Tibial artery (tissue), 4 donors: ENCODE measurements around the gene TNFRSF6B.
A peak's percentile ranks its signal among the peaks of the same experiment; 100 is the strongest.

Experiments
- DNase-seq, 2 donors: peaks; one replicate each; pipeline ENCODE4 v3.0.0-alpha.2; 2019
- H3K27ac ChIP-seq, 2 donors: fragments of 200-600 bp; sonication (generic) in 1 of 2; 1 replicate in 1 of 2; 2 replicates in 1 of 2; pipeline ENCODE4 v1.5.1; 2018 to 2019; ENCODE audit warnings: mild to moderate bottlenecking in 1 of 2
- H3K27me3 ChIP-seq, 2 donors: fragments of 200-600 bp; sonication (generic) in 1 of 2; one replicate each; pipeline versions ENCODE4 v1.5.1 to v1.6.0; 2016 to 2019
- H3K36me3 ChIP-seq, 3 donors: fragments of 200-600 bp; sonication (generic) in 2 of 3; one replicate each; pipeline ENCODE4 v1.5.1; 2016 to 2019; ENCODE audit warnings: mild to moderate bottlenecking in 2 of 3
- H3K4me1 ChIP-seq, 4 donors: fragments of 200-600 bp; sonication (generic) in 2 of 4; 1 replicate in 3 of 4; 2 replicates in 1 of 4; pipeline ENCODE4 v1.5.1; 2016 to 2019
- H3K4me3 ChIP-seq, 2 donors: fragments of 200-600 bp; sonication (generic) in 1 of 2; 1 replicate in 1 of 2; 2 replicates in 1 of 2; pipeline ENCODE4 v1.5.1; 2018 to 2019; ENCODE audit warnings: mild to moderate bottlenecking in 2 of 2
- H3K9me3 ChIP-seq, 3 donors: fragments of 200-600 bp; sonication (generic) in 1 of 3; one replicate each; pipeline ENCODE4 v1.5.1; 2016 to 2019
- intact Hi-C: fragments of 100-400 bp; cut with DNase I; formaldehyde crosslinking; loops from one replicate; pipeline ENCODE4 v1.15.0; 2023; ENCODE audit warnings: low total_unique reads
- TF ChIP-seq, protein P1 (sequence below), 2 experiments: fragments of 200-600 bp in 1 of 2; fragments of 450-650 bp in 1 of 2; IDR thresholded peaks; one replicate each; pipeline ENCODE4 v1.5.1; 2017 to 2019; ENCODE audit warnings: antibody characterized with exemption in 2 of 2, mild to moderate bottlenecking in 1 of 2, moderate library complexity in 1 of 2

The TNFRSF6B gene

GRCh38 chr20:63733579-63734081 is 37.2 kb downstream of the TNFRSF6B start:
- Histone ChIP-seq H3K36me3 (peaks cover 24 to 47% (median 45%) of the 10 kb centered on the region in 3 donors), H3K4me3 (no peak overlapping the region), H3K4me1 (peaks cover 0 to 16% (median 13%) of the 10 kb centered on the region in 4 donors), H3K9me3 (no peaks in the 10 kb centered on the region), H3K27me3 (no peaks in the 10 kb centered on the region), H3K27ac (no peak overlapping the region)
- TF ChIP-seq, protein P1, sequence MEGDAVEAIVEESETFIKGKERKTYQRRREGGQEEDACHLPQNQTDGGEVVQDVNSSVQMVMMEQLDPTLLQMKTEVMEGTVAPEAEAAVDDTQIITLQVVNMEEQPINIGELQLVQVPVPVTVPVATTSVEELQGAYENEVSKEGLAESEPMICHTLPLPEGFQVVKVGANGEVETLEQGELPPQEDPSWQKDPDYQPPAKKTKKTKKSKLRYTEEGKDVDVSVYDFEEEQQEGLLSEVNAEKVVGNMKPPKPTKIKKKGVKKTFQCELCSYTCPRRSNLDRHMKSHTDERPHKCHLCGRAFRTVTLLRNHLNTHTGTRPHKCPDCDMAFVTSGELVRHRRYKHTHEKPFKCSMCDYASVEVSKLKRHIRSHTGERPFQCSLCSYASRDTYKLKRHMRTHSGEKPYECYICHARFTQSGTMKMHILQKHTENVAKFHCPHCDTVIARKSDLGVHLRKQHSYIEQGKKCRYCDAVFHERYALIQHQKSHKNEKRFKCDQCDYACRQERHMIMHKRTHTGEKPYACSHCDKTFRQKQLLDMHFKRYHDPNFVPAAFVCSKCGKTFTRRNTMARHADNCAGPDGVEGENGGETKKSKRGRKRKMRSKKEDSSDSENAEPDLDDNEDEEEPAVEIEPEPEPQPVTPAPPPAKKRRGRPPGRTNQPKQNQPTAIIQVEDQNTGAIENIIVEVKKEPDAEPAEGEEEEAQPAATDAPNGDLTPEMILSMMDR (IDR thresholded peaks at IDR 0.05): no peak
- intact Hi-C loops: loop anchor here (10.0 kb wide), 2 partner anchors 79 to 131 kb away; partner anchors contain the start of genes ABHD16B, RTEL1, STMN3 and TPD52L2
- DNase-seq: peak in 1 of 2 donors; percentile 54

- intact Hi-C loops: loop anchor here (10.0 kb wide), 2 partner anchors 80 to 130 kb away; partner anchors contain the start of genes ABHD16B, RTEL1, STMN3 and TPD52L2
- peaks cover 0 to 22% (median 18%) of the 10 kb centered on the region in 4 donors for H3K4me1 ChIP-seq
- no peak overlapping the region for H3K4me3 ChIP-seq
These were observed 37.9 kb downstream of the TNFRSF6B start for GRCh38 chr20:63734111-63734945.

GRCh38 chr20:63734946-63735858 is 38.8 kb downstream of the TNFRSF6B start:
- H3K9me3 ChIP-seq: no peaks in the 10 kb centered on the region
- peaks cover 17 to 44% (median 37%) of the 10 kb centered on the region in 3 donors for H3K36me3 ChIP-seq
- H3K27me3 ChIP-seq: no peaks in the 10 kb centered on the region
- peak in 1 of 2 donors; percentile 63 for DNase-seq
- no peak overlapping the region for H3K4me3 ChIP-seq
- TF ChIP-seq, protein P1 (IDR thresholded peaks at IDR 0.05): no peak
- intact Hi-C loops: loop anchor here (10.0 kb wide), 2 partner anchors 80 to 130 kb away; partner anchors contain the start of genes ABHD16B, RTEL1, STMN3 and TPD52L2
- no peak overlapping the region for H3K27ac ChIP-seq
- H3K4me1 ChIP-seq: peaks cover 0 to 22% (median 18%) of the 10 kb centered on the region in 4 donors

More at GRCh38 chr20:63734111-63734945, 37.9 kb downstream of the TNFRSF6B start:
- DNase-seq: peak in 1 of 2 donors; percentile 60
- Histone ChIP-seq H3K27ac (no peak overlapping the region), H3K27me3 (no peaks in the 10 kb centered on the region), H3K36me3 (peaks cover 24 to 47% (median 45%) of the 10 kb centered on the region in 3 donors), H3K9me3 (no peaks in the 10 kb centered on the region)
- TF ChIP-seq, protein P1 (IDR thresholded peaks at IDR 0.05): no peak

DNA sequence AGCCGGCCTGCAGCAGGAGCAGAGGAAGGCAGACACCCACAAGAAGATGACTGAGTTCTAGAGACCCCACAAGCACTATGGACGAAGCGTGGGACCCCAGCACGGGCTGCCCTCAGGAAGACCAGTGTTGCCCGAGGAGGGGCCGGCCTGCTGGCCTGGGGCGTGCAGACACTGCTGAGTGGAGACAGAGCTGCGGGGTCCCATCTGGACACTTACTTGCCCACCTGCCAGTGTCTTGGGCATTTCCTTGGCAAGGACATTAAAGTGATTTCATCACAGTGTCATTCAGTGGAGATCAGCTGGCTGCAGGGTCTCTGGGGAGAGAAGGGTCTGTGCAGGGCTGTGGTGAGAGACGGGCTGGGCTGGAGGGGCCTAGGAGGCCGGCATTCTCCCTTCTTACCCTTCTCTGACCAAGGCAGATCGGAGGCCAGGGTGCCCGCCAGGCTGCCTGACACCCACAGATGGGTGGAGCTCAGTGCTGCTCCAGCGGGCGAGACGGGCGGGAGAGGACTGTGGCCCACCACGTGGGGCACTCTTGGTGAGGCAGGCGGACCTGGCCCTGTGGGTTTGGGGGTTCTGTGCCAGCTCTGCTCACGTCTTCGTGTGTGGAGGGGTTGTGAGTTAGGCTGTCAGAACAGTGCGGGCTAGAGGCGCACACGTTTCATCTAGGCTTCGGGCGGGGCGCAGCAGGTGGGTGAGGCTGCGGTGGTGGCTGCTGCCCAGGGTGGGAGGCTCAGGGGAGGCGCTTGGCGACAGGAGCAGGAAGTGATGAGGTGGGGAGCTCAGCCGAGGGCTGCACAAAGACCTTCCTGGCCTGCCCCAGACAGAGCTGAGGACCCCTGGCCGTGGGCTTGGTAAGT is 39.6 kb downstream of the TNFRSF6B start, which contains the start of gene LIME1:
Gene LIME1, plus strand, starts transcription at position 806 of the 860 bp plus-strand sequence. CDS start 886 bp downstream, outside the sequence.
- peak in 1 of 2 donors; percentile 67 for DNase-seq
- Histone ChIP-seq H3K4me3 (peak within 1 kb of the TSS in 1 of 2 donors; percentile 63), H3K27ac (no peak within 1 kb of the TSS), H3K36me3 (peaks cover 15 to 39% (median 31%) of the 10 kb centered on the region in 3 donors), H3K9me3 (no peaks in the 10 kb centered on the region), H3K4me1 (peaks cover 0 to 28% (median 22%) of the 10 kb centered on the region in 4 donors), H3K27me3 (no peaks in the 10 kb centered on the region)
- intact Hi-C loops: loop anchor here (10.0 kb wide), 2 partner anchors 81 to 129 kb away; partner anchors contain the start of genes ABHD16B, RTEL1, STMN3 and TPD52L2
- TF ChIP-seq, protein P1 (IDR thresholded peaks at IDR 0.05): no peak
